ENCODE results near the gene PKIG.

- TF ChIP-seq CTCF (IDR thresholded peaks at IDR 0.05) = no peak
- no peak for TF ChIP-seq POLR2A (IDR thresholded peaks at IDR 0.05)
- no peak for TF ChIP-seq EP300 (IDR thresholded peaks at IDR 0.05)
- no peak for TF ChIP-seq POLR2AphosphoS5 (IDR thresholded peaks at IDR 0.05)
These were observed 32.9 kb downstream of the PKIG start for GRCh38 chr20:44615169-44615791.

Data from sigmoid colon (tissue), 4 donors.